ENCODE data around the gene DAB1. TPM values are rescaled to one million over a fixed set of nuclear protein-coding genes. Genes with fewer than 3 reads are reported as not detected.

Gene DAB1
- polyA plus RNA-seq, 1 experiment = 0.05 TPM

DNA sequence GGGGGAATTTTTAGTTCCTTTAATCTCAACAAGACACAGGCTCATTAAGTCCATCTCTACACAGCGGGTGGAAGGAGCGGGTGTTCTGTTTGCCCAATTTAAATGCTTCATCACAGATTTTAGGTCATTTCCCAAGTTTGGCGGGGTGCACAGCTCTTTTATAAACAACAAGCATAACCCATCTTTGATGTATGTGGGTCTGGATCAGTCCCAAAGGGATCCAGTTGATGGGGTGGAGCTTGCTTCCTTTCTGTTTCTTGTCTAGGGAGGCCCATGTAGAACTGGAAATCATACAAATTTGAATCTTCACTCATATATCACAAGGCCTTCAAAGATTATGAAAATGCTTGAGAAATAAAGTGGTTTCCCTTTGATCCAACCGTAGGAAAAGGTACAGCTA is 317.6 kb downstream of the DAB1 start:
- ChIA-PET CTCF (no interaction called here), POLR2A (no interaction called here)
- TF ChIP-seq, protein P1, sequence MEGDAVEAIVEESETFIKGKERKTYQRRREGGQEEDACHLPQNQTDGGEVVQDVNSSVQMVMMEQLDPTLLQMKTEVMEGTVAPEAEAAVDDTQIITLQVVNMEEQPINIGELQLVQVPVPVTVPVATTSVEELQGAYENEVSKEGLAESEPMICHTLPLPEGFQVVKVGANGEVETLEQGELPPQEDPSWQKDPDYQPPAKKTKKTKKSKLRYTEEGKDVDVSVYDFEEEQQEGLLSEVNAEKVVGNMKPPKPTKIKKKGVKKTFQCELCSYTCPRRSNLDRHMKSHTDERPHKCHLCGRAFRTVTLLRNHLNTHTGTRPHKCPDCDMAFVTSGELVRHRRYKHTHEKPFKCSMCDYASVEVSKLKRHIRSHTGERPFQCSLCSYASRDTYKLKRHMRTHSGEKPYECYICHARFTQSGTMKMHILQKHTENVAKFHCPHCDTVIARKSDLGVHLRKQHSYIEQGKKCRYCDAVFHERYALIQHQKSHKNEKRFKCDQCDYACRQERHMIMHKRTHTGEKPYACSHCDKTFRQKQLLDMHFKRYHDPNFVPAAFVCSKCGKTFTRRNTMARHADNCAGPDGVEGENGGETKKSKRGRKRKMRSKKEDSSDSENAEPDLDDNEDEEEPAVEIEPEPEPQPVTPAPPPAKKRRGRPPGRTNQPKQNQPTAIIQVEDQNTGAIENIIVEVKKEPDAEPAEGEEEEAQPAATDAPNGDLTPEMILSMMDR (IDR thresholded peaks at IDR 0.05; ENCODE audit: low read depth, low read length) = no peak
- Histone ChIP-seq H3K27me3 (ENCODE audit: control insufficient read depth, insufficient read depth, low read length) (no peaks in the 10 kb centered on the region), H3K9me3 (ENCODE audit: control insufficient read depth, insufficient read depth, low read length) (no peaks in the 10 kb centered on the region), H3K4me3 (ENCODE audit: low read depth, low read length) (no peak overlapping the region), H3K27ac (ENCODE audit: low read depth, low read length) (no peak overlapping the region)
- DNase-seq (ENCODE audit: low read depth, low spot score) = no peak

DNA sequence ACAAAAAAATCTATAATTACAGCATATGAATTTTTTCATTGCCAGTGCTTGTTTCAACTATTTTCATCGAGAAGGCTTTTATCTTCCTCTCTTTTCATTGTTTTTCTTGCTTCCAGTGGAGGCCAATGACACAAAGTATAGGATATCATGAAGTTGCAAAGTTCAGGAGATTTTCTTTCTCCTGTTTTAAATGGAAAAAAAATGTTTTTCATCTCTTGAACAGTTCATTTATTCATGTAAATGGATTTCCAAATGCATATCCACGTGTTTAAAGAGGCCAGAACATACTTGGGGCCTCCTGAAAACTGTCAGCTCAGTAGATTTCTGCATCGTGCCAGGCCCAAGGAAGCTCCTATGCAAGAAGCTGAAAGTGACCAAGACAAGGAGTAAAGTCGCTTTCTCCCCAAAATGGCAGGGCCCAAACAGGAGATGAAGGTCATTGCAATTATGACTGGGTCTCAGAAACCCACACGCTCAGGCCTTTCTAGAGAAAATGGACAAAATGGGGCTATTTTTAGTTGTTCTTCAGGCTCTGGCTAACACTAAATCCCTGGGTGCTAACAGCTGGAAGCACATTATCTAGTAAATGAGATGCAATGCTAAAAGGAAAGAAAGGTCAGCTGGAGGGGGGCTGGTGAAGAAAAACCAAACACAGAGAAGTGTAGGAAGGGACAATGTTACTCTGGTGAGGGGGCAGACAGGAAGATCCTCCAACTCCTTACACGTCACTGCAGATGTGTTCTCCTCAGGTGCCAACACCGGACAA is 321.1 kb downstream of the DAB1 start:
- Histone ChIP-seq H3K27me3 (ENCODE audit: control insufficient read depth, insufficient read depth, low read length) (no peaks in the 10 kb centered on the region), H3K4me3 (ENCODE audit: low read depth, low read length) (no peak overlapping the region), H3K27ac (ENCODE audit: low read depth, low read length) (peak overlapping the region; percentile 11), H3K9me3 (ENCODE audit: control insufficient read depth, insufficient read depth, low read length) (no peaks in the 10 kb centered on the region)
- DNase-seq (ENCODE audit: low read depth, low spot score) = no peak
- ChIA-PET CTCF (no interaction called here), POLR2A (no interaction called here)
- TF ChIP-seq, protein P1 (IDR thresholded peaks at IDR 0.05; ENCODE audit: low read depth, low read length) = no peak

DNA sequence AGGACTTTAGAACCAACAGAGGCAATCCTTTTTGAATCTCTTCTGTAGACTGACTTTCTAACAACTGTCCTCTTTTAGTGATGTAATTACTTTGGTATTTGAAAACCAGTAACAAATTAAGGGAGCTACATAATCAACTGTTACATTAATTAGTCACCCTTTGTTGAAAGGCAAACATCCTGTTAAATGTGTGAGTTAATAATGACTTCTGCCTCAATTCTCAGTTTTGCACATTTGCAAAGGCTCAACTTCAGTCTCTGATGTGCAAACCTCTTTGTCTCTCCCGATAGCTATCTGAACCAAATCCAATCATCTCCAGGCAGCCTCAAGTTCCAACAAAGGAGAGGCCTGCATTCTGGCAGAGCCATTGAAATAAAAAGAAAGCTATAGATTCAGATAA is 322.7 kb downstream of the DAB1 start:
- POLR2A ChIA-PET = no interaction called here
- Histone ChIP-seq H3K4me3 (ENCODE audit: low read depth, low read length) (no peak overlapping the region), H3K27ac (ENCODE audit: low read depth, low read length) (no peak overlapping the region), H3K27me3 (ENCODE audit: control insufficient read depth, insufficient read depth, low read length) (no peaks in the 10 kb centered on the region), H3K9me3 (ENCODE audit: control insufficient read depth, insufficient read depth, low read length) (no peaks in the 10 kb centered on the region)
- TF ChIP-seq, protein P1 (IDR thresholded peaks at IDR 0.05; ENCODE audit: low read depth, low read length) = no peak
- CTCF ChIA-PET = no interaction called here
- DNase-seq (ENCODE audit: low read depth, low spot score) = no peak

DNA sequence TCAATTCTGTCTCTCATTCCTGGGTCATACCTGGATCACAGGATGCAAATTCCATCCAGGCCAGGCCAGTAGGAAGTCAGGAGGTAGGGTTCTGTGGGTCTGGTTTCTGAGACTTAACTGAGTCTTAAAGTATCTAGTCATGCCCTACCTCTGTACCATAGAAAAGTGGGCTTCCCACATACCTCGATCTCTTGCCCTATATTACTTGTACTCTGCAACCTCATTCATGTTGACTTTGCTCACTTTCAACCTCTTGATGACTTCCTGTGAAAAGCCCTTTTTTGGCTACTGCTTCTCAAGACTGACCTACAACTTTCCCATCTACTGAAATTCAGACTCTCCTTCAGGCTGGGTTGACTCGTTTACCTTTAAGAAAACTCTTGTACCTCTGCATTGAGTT is 329.1 kb downstream of the DAB1 start:
- TF ChIP-seq, protein P1 (IDR thresholded peaks at IDR 0.05; ENCODE audit: low read depth, low read length) = no peak
- ChIA-PET CTCF (no interaction called here), POLR2A (no interaction called here)
- H3K27me3 ChIP-seq (ENCODE audit: control insufficient read depth, insufficient read depth, low read length) = no peaks in the 10 kb centered on the region
- no peaks in the 10 kb centered on the region for H3K9me3 ChIP-seq (ENCODE audit: control insufficient read depth, insufficient read depth, low read length)
- no peak overlapping the region for H3K4me3 ChIP-seq (ENCODE audit: low read depth, low read length)
- DNase-seq (ENCODE audit: low read depth, low spot score) = no peak
- H3K27ac ChIP-seq (ENCODE audit: low read depth, low read length) = no peak overlapping the region

DNA sequence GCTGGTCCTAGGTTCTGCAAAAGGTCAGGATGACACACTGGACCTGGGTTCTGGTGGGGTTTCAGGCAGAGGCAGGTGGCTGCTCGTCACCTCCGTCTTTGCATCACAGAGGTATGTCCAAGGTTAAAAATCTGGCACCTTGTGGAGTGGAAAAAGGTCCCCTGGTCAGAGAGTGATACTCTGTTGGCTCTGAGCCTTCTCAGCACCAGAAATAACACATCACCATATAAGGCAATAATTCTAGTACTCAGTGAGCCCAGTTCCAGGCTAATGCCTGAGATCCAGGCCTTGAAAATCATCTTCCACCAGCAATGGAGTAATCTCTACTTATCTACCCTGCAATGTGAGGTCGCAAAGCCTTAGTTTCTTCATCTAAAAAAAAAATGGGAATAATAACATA is 330.7 kb downstream of the DAB1 start:
- no peak overlapping the region for H3K4me3 ChIP-seq (ENCODE audit: low read depth, low read length)
- CTCF ChIA-PET = no interaction called here
- no peak overlapping the region for H3K27ac ChIP-seq (ENCODE audit: low read depth, low read length)
- TF ChIP-seq, protein P1 (IDR thresholded peaks at IDR 0.05; ENCODE audit: low read depth, low read length) = no peak
- no peaks in the 10 kb centered on the region for H3K9me3 ChIP-seq (ENCODE audit: control insufficient read depth, insufficient read depth, low read length)
- H3K27me3 ChIP-seq (ENCODE audit: control insufficient read depth, insufficient read depth, low read length) = no peaks in the 10 kb centered on the region
- DNase-seq (ENCODE audit: low read depth, low spot score) = no peak
- POLR2A ChIA-PET = no interaction called here
